PC-3 (cell line): Measurements from ENCODE around the gene CD48.

Source experiments
- CTCF ChIP-seq: fragments of 300-600 bp; sonication (generic); conservative IDR thresholded peaks from 2 replicates; pipeline ENCODE4 v1.5.1; 2017; ENCODE audit warnings: antibody characterized with exemption, low read depth, mild to moderate bottlenecking, low read length
- EZH2 ChIP-seq: fragments of 300-600 bp; sonication (generic); IDR thresholded peaks from one replicate; pipeline ENCODE4 v1.6.1; 2017; ENCODE audit warnings: antibody characterized with exemption, mild to moderate bottlenecking, low read length; ENCODE audit not compliant: unreplicated experiment

- TF ChIP-seq CTCF, result no peak
- no peak for TF ChIP-seq EZH2
Measured at GRCh38 chr1:160672789-160673695, 38.6 kb downstream of the CD48 start.
